PC-3 (cell line): ENCODE data around the gene CALML6. TPM values are rescaled to one million over a fixed set of nuclear protein-coding genes. Genes with fewer than 3 reads are reported as not detected.

Experiments
- ATAC-seq: fragments of 200-7000 bp; cut with Tn5 transposase; 2 replicates; pipeline ENCODE4 v1.9.1; 2020; ENCODE audit warnings: mild to moderate bottlenecking, moderate library complexity
- BruUV-seq: library from RNA; stranded (reverse); fragments of 400-500 nt; replicated peaks from 2 replicates; lab custom pipeline; 2021; lab: Mats Ljungman, UMichigan
- CTCF ChIA-PET: fragments of 300-600 bp; sonication (Branson Sonifier 250); formaldehyde crosslinking; loops from one replicate; lab custom pipeline; 2022; ENCODE audit warnings: antibody characterized with exemption; lab: Charles Lee
- POLR2A ChIA-PET: fragments of 300-600 bp; sonication (Branson Sonifier 250); formaldehyde crosslinking; loops from one replicate; lab custom pipeline; 2022; ENCODE audit warnings: antibody characterized with exemption; ENCODE audit not compliant: unreplicated experiment; lab: Charles Lee
- DNase-seq: peaks from one replicate; pipeline ENCODE4 v3.0.0-alpha.2; 2015
- H2AFZ ChIP-seq: fragments of 300-600 bp; sonication (generic); 2 replicates; pipeline ENCODE4 v1.6.0; 2016; ENCODE audit warnings: antibody characterized with exemption, low read length
- H3F3A ChIP-seq: fragments of 300-600 bp; sonication (generic); one replicate; pipeline ENCODE4 v1.6.0; 2017; ENCODE audit warnings: antibody characterized with exemption, low read length, control low read depth, mild to moderate bottlenecking; ENCODE audit not compliant: unreplicated experiment
- H3K27ac ChIP-seq: fragments of 300-600 bp; sonication (generic); 2 replicates; pipeline ENCODE4 v1.5.1; 2016; ENCODE audit warnings: mild to moderate bottlenecking, low read length
- H3K27me3 ChIP-seq: fragments of 300-600 bp; sonication (generic); 2 replicates; pipeline ENCODE4 v1.6.1; 2016; ENCODE audit warnings: low read length, mixed read lengths
- H3K36me3 ChIP-seq: fragments of 300-600 bp; sonication (generic); 2 replicates; pipeline ENCODE4 v1.6.1; 2016; ENCODE audit warnings: low read depth, mixed run types, low read length, mixed read lengths
- H3K4me1 ChIP-seq: fragments of 300-600 bp; sonication (generic); 2 replicates; pipeline ENCODE4 v1.5.1; 2016; ENCODE audit warnings: low read length; ENCODE audit not compliant: insufficient read depth
- H3K4me2 ChIP-seq: fragments of 300-600 bp; sonication (generic); 2 replicates; pipeline ENCODE4 v1.6.0; 2016; ENCODE audit warnings: low read length
- H3K4me3 ChIP-seq: fragments of 300-600 bp; sonication (generic); 2 replicates; pipeline ENCODE4 v1.5.1; 2016; ENCODE audit warnings: mild to moderate bottlenecking, low read length, mixed read lengths
- H3K79me2 ChIP-seq: fragments of 300-600 bp; sonication (generic); 2 replicates; pipeline ENCODE4 v1.6.1; 2017; ENCODE audit warnings: low read length, mixed read lengths
- H3K9ac ChIP-seq: fragments of 300-600 bp; sonication (generic); 2 replicates; pipeline ENCODE4 v1.6.0; 2016; ENCODE audit warnings: mild to moderate bottlenecking, low read length
- H3K9me2 ChIP-seq: fragments of 300-600 bp; sonication (generic); replicated peaks from 2 replicates; pipeline ENCODE4 v1.6.1; 2016; ENCODE audit warnings: mixed run types, low read length, mixed read lengths
- H3K9me3 ChIP-seq: fragments of 300-600 bp; sonication (generic); 2 replicates; pipeline ENCODE4 v1.6.1; 2016; ENCODE audit warnings: low read length, mixed read lengths
- H4K20me1 ChIP-seq: fragments of 300-600 bp; sonication (generic); 2 replicates; pipeline ENCODE4 v1.6.1; 2016; ENCODE audit warnings: low read length, mixed read lengths
- EZH2 ChIP-seq: fragments of 300-600 bp; sonication (generic); IDR thresholded peaks from one replicate; pipeline ENCODE4 v1.6.1; 2017; ENCODE audit warnings: antibody characterized with exemption, mild to moderate bottlenecking, low read length; ENCODE audit not compliant: unreplicated experiment
- EZH2phosphoT487 ChIP-seq: fragments of 300-600 bp; sonication (generic); IDR thresholded peaks from 2 replicates; pipeline ENCODE4 v1.6.1; 2018; ENCODE audit warnings: mild to moderate bottlenecking, antibody characterized with exemption, low read length, borderline replicate concordance
- intact Hi-C: fragments of 100-400 bp; cut with micrococcal nuclease; formaldehyde crosslinking; loops from 2 replicates; pipeline ENCODE4 v1.9.0; 2023
- total RNA-seq: library from RNA; depleted of rRNA; stranded (reverse); fragments of >200 nt; gene quantifications from 2 replicates; pipeline ENCODE4 v1.2.3, GENCODE V29; 2014
- TF ChIP-seq, protein P1 (sequence below): fragments of 300-600 bp; sonication (generic); conservative IDR thresholded peaks from 2 replicates; pipeline ENCODE4 v1.5.1; 2017; ENCODE audit warnings: antibody characterized with exemption, low read depth, mild to moderate bottlenecking, low read length

CALML6 gene
- total RNA-seq, 1 experiment from 2014 or later, result 1.7 TPM

DNA sequence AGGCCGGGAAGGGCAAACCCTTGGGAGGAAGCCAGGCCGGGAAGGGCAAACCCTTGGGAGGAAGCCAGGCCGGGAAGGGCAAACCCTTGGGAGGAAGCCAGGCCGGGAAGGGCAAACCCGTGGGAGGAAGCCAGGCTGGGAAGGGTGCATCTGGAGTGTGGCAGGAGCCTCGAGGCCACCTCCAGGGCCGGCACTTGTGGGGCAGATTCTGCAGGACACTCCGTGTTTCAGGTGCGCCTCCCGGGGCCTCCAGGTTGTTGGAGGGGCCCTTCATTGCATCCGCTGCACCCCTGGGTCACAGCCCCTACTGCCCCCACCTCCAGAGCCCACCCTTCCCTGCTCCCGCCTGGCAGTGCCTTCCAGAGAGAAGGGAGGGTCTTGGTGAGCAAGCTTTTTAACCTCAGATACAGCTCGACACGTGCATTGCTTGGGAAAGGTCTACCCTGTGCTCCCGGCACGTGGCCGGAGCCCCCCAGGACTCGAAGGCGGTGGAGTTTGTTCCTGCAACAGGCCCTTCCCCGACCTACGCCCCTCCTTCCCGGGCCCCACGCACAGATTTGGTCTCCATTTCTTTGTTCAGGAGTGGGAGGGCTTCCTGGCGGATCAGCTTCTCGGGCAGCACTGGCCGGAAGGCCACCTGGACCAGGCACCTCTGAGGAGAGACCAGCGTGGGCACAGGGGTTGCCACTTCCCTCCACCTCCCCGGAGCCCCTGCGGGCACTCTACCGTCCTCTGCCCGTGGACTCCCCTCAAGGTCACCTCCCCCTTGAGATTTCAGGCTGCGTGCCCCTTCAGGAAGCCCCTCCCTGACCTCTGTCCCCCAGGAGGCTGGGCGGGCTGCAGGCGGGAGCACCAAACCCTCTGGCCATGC, 13.4 kb downstream of the CALML6 start:
- CTCF ChIA-PET, result no interaction called here

DNA sequence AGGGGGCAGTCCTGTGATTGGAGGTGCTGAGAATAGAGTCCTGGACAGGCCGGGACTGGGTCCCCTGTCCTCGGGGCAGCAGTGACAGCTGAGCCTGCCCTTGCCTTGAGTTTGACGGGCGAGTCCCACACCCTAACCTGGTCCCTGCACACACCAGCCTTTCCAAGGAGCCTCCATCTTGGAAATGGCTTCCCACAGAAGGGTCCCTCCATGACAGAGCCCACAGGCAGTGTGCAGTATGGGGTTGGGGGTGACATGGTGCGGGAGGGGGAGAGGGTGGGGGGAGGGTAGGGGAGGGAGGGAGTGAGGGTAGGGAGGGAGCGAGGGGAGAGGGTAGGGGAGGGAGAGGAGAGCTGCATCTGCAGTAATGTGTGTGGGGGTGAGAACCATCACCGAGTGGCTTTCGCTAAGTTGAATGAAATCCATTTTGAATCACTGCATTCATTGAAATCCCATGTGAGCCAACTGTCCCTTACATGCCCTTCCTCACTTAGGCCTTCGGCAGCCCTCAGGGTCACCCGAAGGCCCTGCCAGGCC, 14.1 kb downstream of the CALML6 start:
- H2AFZ ChIP-seq, result no peak overlapping the region
- ChIA-PET POLR2A (no interaction called here), CTCF (no interaction called here)
- no peak for ATAC-seq
- no peaks in the 10 kb centered on the region for H3K9me2 ChIP-seq
- no peak overlapping the region for H3K9ac ChIP-seq
- H3K27ac ChIP-seq, result no peak overlapping the region
- H3F3A ChIP-seq, result no peaks in the 10 kb centered on the region
- no peak for TF ChIP-seq EZH2
- no peak for TF ChIP-seq EZH2phosphoT487
- TF ChIP-seq, protein P1, sequence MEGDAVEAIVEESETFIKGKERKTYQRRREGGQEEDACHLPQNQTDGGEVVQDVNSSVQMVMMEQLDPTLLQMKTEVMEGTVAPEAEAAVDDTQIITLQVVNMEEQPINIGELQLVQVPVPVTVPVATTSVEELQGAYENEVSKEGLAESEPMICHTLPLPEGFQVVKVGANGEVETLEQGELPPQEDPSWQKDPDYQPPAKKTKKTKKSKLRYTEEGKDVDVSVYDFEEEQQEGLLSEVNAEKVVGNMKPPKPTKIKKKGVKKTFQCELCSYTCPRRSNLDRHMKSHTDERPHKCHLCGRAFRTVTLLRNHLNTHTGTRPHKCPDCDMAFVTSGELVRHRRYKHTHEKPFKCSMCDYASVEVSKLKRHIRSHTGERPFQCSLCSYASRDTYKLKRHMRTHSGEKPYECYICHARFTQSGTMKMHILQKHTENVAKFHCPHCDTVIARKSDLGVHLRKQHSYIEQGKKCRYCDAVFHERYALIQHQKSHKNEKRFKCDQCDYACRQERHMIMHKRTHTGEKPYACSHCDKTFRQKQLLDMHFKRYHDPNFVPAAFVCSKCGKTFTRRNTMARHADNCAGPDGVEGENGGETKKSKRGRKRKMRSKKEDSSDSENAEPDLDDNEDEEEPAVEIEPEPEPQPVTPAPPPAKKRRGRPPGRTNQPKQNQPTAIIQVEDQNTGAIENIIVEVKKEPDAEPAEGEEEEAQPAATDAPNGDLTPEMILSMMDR, result no peak
- no peaks in the 10 kb centered on the region for H3K27me3 ChIP-seq
- H3K36me3 ChIP-seq, result no peaks in the 10 kb centered on the region
- no TSS peak for BruUV-seq
- DNase-seq, result no peak
- H4K20me1 ChIP-seq, result no peaks in the 10 kb centered on the region
- intact Hi-C loops, result no loop called here
- H3K4me3 ChIP-seq, result no peak overlapping the region
- H3K9me3 ChIP-seq, result no peaks in the 10 kb centered on the region
- no peaks in the 10 kb centered on the region for H3K4me1 ChIP-seq
- no peak overlapping the region for H3K4me2 ChIP-seq
- no peaks in the 10 kb centered on the region for H3K79me2 ChIP-seq

More for the DNA sequence above, 13.4 kb downstream of the CALML6 start:
- H4K20me1 ChIP-seq, result no peaks in the 10 kb centered on the region
- no peak overlapping the region for H3K4me3 ChIP-seq
- no peaks in the 10 kb centered on the region for H3K9me3 ChIP-seq
- H3K27ac ChIP-seq, result no peak overlapping the region
- no peaks in the 10 kb centered on the region for H3F3A ChIP-seq
- H3K27me3 ChIP-seq, result no peaks in the 10 kb centered on the region
- no peak overlapping the region for H3K4me2 ChIP-seq
- no peaks in the 10 kb centered on the region for H3K9me2 ChIP-seq
- no peaks in the 10 kb centered on the region for H3K79me2 ChIP-seq
- BruUV-seq, result no TSS peak
- H3K36me3 ChIP-seq, result no peaks in the 10 kb centered on the region
- H2AFZ ChIP-seq, result no peak overlapping the region
- H3K4me1 ChIP-seq, result no peaks in the 10 kb centered on the region
- no peak overlapping the region for H3K9ac ChIP-seq
- ATAC-seq (peak; percentile 26; the same call in 1 of the 2 replicates), DNase-seq (no peak)
- intact Hi-C loops, result no loop called here
- TF ChIP-seq, protein P1, result no peak
- TF ChIP-seq EZH2, result no peak
- TF ChIP-seq EZH2phosphoT487, result no peak
- POLR2A ChIA-PET, result no interaction called here
